MG63 (cell line): ENCODE measurements around the gene KPNA5. TPM values are rescaled to one million over a fixed set of nuclear protein-coding genes. Genes with fewer than 3 reads are reported as not detected.
A peak's percentile ranks its signal among the peaks of the same experiment; 100 is the strongest.
"Not testable (repeated sequence)": the region's sequence is repeated elsewhere in the genome, so short reads cannot be mapped to it uniquely, and the experiment has no call there.

Experiments
- DNase-seq: peaks from one replicate; pipeline ENCODE4 v3.0.0-alpha.2; 2020
- H3K27me3 ChIP-seq: fragments of 250-450 bp; sonication (Bioruptor Pico); 2 replicates; pipeline ENCODE4 v1.5.1; 2020; ENCODE audit warnings: mild to moderate bottlenecking, moderate library complexity
- H3K36me3 ChIP-seq: fragments of 250-450 bp; sonication (Bioruptor Pico); 2 replicates; pipeline ENCODE4 v1.5.1; 2020; ENCODE audit warnings: mild to moderate bottlenecking, moderate library complexity
- H3K4me3 ChIP-seq: fragments of 250-450 bp; sonication (Bioruptor Pico); 2 replicates; pipeline ENCODE4 v1.5.1; 2020; ENCODE audit warnings: mild to moderate bottlenecking, moderate library complexity
- H3K9me3 ChIP-seq: fragments of 250-450 bp; sonication (Bioruptor Pico); 2 replicates; pipeline ENCODE4 v1.5.1; 2020; ENCODE audit warnings: mild to moderate bottlenecking, moderate library complexity
- total RNA-seq: library from RNA; depleted of rRNA; stranded (reverse); fragments of >200 nt; shearing (Covaris generic); gene quantifications from 2 replicates; pipeline ENCODE4 v1.2.3, GENCODE V29; 2014; ENCODE audit warnings: low replicate concordance; rRNA removed

Gene KPNA5
- 2.8 and 9.5 TPM in 2 replicates for total RNA-seq

GRCh38 chr6:116680880-116681672 is at the start of gene KPNA5:
KPNA5 (plus strand) TSS chr6:116681211; CDS start chr6:116681335, 124 bp downstream.
- Histone ChIP-seq H3K36me3 (no peaks in the 10 kb centered on the region; the same call in 1 of the 2 replicates), H3K9me3 (no peaks in the 10 kb centered on the region), H3K27me3 (no peaks in the 10 kb centered on the region), H3K4me3 (peak within 1 kb of the TSS; percentile 87)
- DNase-seq: peak; percentile 92

- peaks cover 11% of the 10 kb centered on the region for H3K36me3 ChIP-seq
- H3K4me3 ChIP-seq: no peak overlapping the region
These were observed 49.5 kb upstream of the KPNA5 start for GRCh38 chr6:116631379-116631990.

GRCh38 chr6:116633685-116634084 is 47.3 kb upstream of the KPNA5 start:
- no peak overlapping the region for H3K4me3 ChIP-seq
- H3K27me3 ChIP-seq: no peaks in the 10 kb centered on the region
- peaks cover 14% of the 10 kb centered on the region for H3K36me3 ChIP-seq
- DNase-seq: no peak
- no peaks in the 10 kb centered on the region for H3K9me3 ChIP-seq

More at GRCh38 chr6:116631379-116631990, 49.5 kb upstream of the KPNA5 start:
- no peaks in the 10 kb centered on the region for H3K9me3 ChIP-seq
- no peaks in the 10 kb centered on the region for H3K27me3 ChIP-seq
- DNase-seq: no peak

- Histone ChIP-seq H3K27me3 (no peaks in the 10 kb centered on the region), H3K9me3 (0 out of 2 replicates have a peak, but pooled peaks cover 2% of the 10 kb centered on the region), H3K4me3 (no peak overlapping the region), H3K36me3 (peaks cover 47% of the 10 kb centered on the region)
- no peak for DNase-seq
These were observed 32.9 kb upstream of the KPNA5 start for GRCh38 chr6:116648156-116648555.

GRCh38 chr6:116649129-116649528 is 31.9 kb upstream of the KPNA5 start:
- no peak overlapping the region for H3K4me3 ChIP-seq
- DNase-seq: no peak
- peaks cover 38% of the 10 kb centered on the region for H3K36me3 ChIP-seq
- no peaks in the 10 kb centered on the region for H3K27me3 ChIP-seq
- no peaks in the 10 kb centered on the region for H3K9me3 ChIP-seq

GRCh38 chr6:116651916-116652315 is 29.1 kb upstream of the KPNA5 start:
- Histone ChIP-seq H3K27me3 (no peaks in the 10 kb centered on the region), H3K4me3 (no peak overlapping the region), H3K9me3 (no peaks in the 10 kb centered on the region), H3K36me3 (peaks cover 28% of the 10 kb centered on the region)
- no peak for DNase-seq

GRCh38 chr6:116661594-116661993 is 19.4 kb upstream of the KPNA5 start:
- DNase-seq: no peak
- H3K4me3 ChIP-seq: no peak overlapping the region
- H3K27me3 ChIP-seq: no peaks in the 10 kb centered on the region
- no peaks in the 10 kb centered on the region for H3K9me3 ChIP-seq
- peaks cover 20% of the 10 kb centered on the region for H3K36me3 ChIP-seq

- Histone ChIP-seq H3K36me3 (peaks cover 23% of the 10 kb centered on the region), H3K4me3 (no peak overlapping the region), H3K9me3 (no peaks in the 10 kb centered on the region), H3K27me3 (no peaks in the 10 kb centered on the region)
- no peak for DNase-seq
These were observed 18.8 kb upstream of the KPNA5 start for GRCh38 chr6:116662202-116662601.

GRCh38 chr6:116663308-116663707 is 17.7 kb upstream of the KPNA5 start:
- H3K4me3 ChIP-seq: no peak overlapping the region
- DNase-seq: no peak
- H3K9me3 ChIP-seq: no peaks in the 10 kb centered on the region
- no peaks in the 10 kb centered on the region for H3K27me3 ChIP-seq
- H3K36me3 ChIP-seq: peaks cover 14% of the 10 kb centered on the region

GRCh38 chr6:116664169-116664568 is 16.8 kb upstream of the KPNA5 start:
- not testable (repeated sequence) for DNase-seq, H3K9me3 ChIP-seq, H3K4me3 ChIP-seq, H3K27me3 ChIP-seq
- H3K36me3 ChIP-seq: peaks cover 10% of the 10 kb centered on the region

- peaks cover 8% of the 10 kb centered on the region for H3K36me3 ChIP-seq
- no peak for DNase-seq
- no peaks in the 10 kb centered on the region for H3K9me3 ChIP-seq
- H3K4me3 ChIP-seq: no peak overlapping the region
- no peaks in the 10 kb centered on the region for H3K27me3 ChIP-seq
These were observed 15.5 kb upstream of the KPNA5 start for GRCh38 chr6:116665464-116665863.

GRCh38 chr6:116666869-116667268 is 14.1 kb upstream of the KPNA5 start:
- H3K9me3 ChIP-seq: no peaks in the 10 kb centered on the region
- H3K27me3 ChIP-seq: no peaks in the 10 kb centered on the region
- peaks cover 8% of the 10 kb centered on the region for H3K36me3 ChIP-seq
- no peak for DNase-seq
- peak overlapping the region; percentile 99 for H3K4me3 ChIP-seq

GRCh38 chr6:116667623-116668022 is 13.4 kb upstream of the KPNA5 start:
- DNase-seq: no peak
- Histone ChIP-seq H3K36me3 (peaks cover 8% of the 10 kb centered on the region), H3K27me3 (no peaks in the 10 kb centered on the region), H3K9me3 (no peaks in the 10 kb centered on the region), H3K4me3 (peak overlapping the region; percentile 99)

- Histone ChIP-seq H3K9me3 (no peaks in the 10 kb centered on the region), H3K4me3 (no peak overlapping the region), H3K27me3 (no peaks in the 10 kb centered on the region), H3K36me3 (no peaks in the 10 kb centered on the region; the same call in 1 of the 2 replicates)
- no peak for DNase-seq
These were observed 8.7 kb upstream of the KPNA5 start for GRCh38 chr6:116672306-116672705.

GRCh38 chr6:116676021-116676420 is 5.0 kb upstream of the KPNA5 start:
- Histone ChIP-seq H3K36me3 (no peaks in the 10 kb centered on the region), H3K27me3 (no peaks in the 10 kb centered on the region), H3K9me3 (no peaks in the 10 kb centered on the region), H3K4me3 (no peak overlapping the region)
- no peak for DNase-seq

GRCh38 chr6:116682334-116682712 is 1.3 kb downstream of the KPNA5 start:
- no peaks in the 10 kb centered on the region; the same call in 1 of the 2 replicates for H3K36me3 ChIP-seq
- peak overlapping the region; percentile 87 for H3K4me3 ChIP-seq
- peak; percentile 23 for DNase-seq
- no peaks in the 10 kb centered on the region for H3K9me3 ChIP-seq
- no peaks in the 10 kb centered on the region for H3K27me3 ChIP-seq

GRCh38 chr6:116685437-116685993 is 4.5 kb downstream of the KPNA5 start:
- H3K9me3 ChIP-seq: no peaks in the 10 kb centered on the region
- H3K27me3 ChIP-seq: no peaks in the 10 kb centered on the region
- DNase-seq: no peak
- no peak overlapping the region for H3K4me3 ChIP-seq
- H3K36me3 ChIP-seq: no peaks in the 10 kb centered on the region; the same call in 1 of the 2 replicates
